ENCODE data around the gene GRM7.
"Not testable (repeated sequence)": the region's sequence is repeated elsewhere in the genome, so short reads cannot be mapped to it uniquely, and the experiment has no call there.

The GRM7 gene

GRCh38 chr3:6860954-6861624 lies at the start of gene GRM7:
TSS of gene GRM7 (plus strand) at chr3:6861115.
- DNase-seq (ENCODE audit: low read depth in 1 of 2, low spot score in 1 of 2), result no peak

- no peak for DNase-seq (ENCODE audit: low read depth in 1 of 2, low spot score in 1 of 2)
Observed at GRCh38 chr3:6821411-6821810, 39.5 kb upstream of the GRM7 start.

GRCh38 chr3:6825524-6825923 lies 35.4 kb upstream of the GRM7 start:
- DNase-seq (ENCODE audit: low read depth in 1 of 2, low spot score in 1 of 2), result no peak

DNA sequence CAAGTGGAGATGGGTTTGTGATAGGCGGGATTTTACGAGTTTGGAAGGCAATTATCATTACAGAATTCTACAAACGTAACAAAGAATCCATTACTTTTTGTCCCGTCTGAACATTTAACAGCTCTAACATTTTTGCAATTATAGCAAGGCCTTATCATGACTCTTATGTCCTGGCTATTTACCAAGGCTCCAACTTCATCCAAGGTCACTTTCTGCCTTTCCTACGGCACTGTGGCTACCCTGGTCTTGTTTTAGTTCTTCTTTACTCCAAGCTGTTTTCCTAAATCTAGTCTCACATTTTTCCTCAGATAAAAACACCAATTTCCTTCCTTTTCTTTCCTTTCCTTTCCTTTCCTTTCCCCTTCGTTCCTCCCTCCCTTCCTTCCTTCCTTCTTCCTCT lies 33.5 kb upstream of the GRM7 start:
- DNase-seq (ENCODE audit: low read depth in 1 of 2, low spot score in 1 of 2), result no peak

DNA sequence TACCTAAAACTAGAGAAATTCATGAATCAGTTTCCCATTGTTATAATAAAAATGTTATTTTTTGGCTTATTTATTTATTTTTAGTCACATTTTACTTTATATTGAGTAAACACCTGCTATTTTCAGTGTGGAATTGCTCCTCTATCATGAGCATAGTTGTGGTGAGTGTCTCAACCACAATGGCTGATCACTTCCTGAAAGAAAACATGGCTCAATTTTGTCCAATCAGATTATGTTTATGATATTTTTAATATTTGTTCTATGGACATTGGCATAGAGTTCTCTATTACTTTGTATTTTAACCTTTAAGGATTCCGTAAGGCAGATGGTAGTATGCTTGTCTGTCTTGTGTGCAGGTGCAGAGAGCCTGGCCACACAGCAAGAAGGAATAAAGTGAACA lies 16.2 kb upstream of the GRM7 start:
- DNase-seq (ENCODE audit: low read depth in 1 of 2, low spot score in 1 of 2), result no peak

- DNase-seq (ENCODE audit: low read depth in 1 of 2, low spot score in 1 of 2), result no peak
Observed at GRCh38 chr3:6854184-6854583, 6.7 kb upstream of the GRM7 start.

DNA sequence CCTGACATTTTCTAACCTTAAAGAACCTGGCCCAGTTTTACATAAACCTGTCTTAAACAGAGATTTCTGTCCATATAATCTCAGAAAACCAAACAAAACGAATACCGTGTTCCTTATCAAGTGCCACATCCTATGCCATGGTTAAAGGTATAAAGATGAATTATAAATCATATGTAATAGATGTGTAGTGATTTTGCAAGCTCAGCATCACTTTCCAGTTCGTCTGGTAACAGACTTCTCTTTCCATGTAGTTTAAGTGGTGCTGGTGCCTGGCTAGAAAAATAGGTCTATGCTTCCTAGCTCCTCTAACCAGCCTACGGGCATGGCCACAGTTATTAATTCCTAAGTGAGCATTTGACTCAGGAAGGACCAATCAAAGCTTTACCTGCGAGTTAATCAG lies 3.4 kb upstream of the GRM7 start:
- no peak for DNase-seq (ENCODE audit: low read depth in 1 of 2, low spot score in 1 of 2)

- no peak for DNase-seq (ENCODE audit: low read depth in 1 of 2, low spot score in 1 of 2)
Observed at GRCh38 chr3:6860149-6860953, 564 bp upstream of the GRM7 start.

GRCh38 chr3:6861625-6862000 lies 698 bp downstream of the GRM7 start:
- no peak for DNase-seq (ENCODE audit: low read depth in 1 of 2, low spot score in 1 of 2)

DNA sequence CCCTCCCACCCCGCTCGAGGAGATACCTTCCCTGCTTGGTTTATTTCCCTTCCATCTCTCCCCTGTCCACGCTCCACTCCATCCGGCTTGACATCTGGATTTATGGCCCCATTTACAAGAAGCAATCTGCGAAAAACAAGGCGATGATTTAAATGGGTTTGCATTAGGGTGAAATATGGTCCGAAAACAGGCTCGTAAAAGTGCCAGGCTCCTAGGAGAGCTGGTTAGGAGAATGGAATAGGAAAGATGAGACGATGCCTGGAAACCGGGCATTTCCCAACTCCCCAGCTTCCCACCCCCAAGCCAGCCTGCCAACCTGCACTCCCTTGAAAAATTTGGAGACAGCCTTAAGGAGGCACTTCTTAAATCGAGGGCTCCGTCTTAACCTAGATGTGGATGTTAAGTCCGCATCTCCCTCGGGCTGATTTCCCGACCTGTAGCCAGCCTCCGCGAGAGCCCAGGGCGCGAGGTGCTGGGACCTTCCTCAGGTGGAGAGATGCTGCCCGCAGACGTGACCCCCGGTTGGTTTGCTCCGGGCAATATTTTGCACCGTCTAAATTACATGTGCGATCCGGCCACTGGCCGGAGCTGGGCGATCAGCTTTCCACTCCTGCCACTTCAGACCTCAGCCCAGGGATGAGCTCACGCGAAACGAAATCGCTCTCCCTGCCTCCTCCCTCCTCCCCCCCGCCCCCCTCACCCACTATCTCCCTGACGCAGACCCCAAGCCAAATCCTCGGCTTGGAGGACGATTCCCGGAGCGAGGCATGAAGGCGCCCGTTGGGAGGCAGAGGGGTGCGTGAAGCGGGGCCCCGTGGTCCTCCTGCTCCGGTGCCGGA lies 1.3 kb downstream of the GRM7 start:
- no peak for DNase-seq (ENCODE audit: low read depth in 1 of 2, low spot score in 1 of 2)

DNA sequence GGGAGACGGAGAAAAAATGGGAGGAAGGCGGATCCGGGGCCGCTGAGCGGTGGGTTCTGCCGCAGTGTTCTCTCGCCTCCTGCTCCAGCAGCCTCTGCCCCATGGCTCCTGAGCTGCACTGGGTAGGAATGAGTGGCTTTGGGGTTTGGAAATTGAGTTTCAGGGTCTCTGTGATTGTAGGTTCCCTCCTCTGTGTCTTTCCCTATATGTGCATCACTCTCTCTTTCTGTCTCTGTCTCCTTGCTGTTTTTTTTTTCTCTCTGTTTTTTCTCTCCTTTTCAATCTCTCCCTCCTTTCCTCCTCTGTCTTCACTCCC lies 1.9 kb downstream of the GRM7 start:
- DNase-seq (ENCODE audit: low read depth in 1 of 2, low spot score in 1 of 2), result no peak

DNA sequence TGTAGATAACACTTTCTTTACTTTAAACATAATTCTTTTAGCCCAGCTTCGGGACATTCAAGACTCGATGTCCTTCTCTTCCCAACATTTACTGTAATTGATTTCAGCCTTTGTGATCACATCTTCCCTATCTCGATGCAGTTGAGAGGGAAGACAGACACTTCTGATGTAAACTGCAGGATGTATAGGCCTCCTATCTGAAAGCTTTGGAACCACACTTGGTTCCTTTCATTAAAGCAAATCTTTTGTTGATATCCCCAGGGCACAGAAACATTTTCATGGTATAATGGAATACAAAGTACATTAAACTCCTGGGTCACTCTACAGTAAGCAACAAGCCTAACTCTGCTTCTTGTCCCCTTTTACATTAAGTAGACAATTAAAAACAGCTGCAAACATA lies 6.4 kb downstream of the GRM7 start:
- no peak for DNase-seq (ENCODE audit: low read depth in 1 of 2, low spot score in 1 of 2)

GRCh38 chr3:6878731-6879130 lies 17.8 kb downstream of the GRM7 start:
- DNase-seq (ENCODE audit: low read depth in 1 of 2, low spot score in 1 of 2), result no peak

- DNase-seq (ENCODE audit: low read depth in 1 of 2, low spot score in 1 of 2), result no peak
Observed at GRCh38 chr3:6912240-6912639, 51.3 kb downstream of the GRM7 start.

GRCh38 chr3:6915898-6916297 lies 55.0 kb downstream of the GRM7 start:
- DNase-seq (ENCODE audit: low read depth in 1 of 2, low spot score in 1 of 2), result no peak

GRCh38 chr3:6921066-6921465 lies 60.2 kb downstream of the GRM7 start:
- DNase-seq (ENCODE audit: low read depth in 1 of 2, low spot score in 1 of 2), result no peak

DNA sequence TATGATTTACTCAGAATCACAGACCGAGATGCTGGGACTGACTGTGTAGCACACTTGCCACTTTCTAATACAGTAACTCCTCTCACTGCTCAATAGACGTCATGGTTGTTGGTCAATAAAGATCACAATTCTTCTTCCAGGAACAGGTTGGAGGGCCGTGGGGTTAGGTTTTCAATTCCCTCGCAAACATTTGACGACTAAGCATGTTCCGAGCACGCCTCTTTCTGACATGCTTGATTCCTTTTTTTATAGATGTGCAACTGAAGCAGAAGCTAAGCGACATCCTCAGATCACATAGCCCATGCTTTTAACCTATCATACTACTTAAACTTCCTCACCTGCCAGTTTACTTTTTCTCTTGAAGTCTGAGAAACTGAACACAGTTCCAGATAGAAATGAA lies 61.0 kb downstream of the GRM7 start:
- DNase-seq (ENCODE audit: low read depth in 1 of 2, low spot score in 1 of 2), result no peak

DNA sequence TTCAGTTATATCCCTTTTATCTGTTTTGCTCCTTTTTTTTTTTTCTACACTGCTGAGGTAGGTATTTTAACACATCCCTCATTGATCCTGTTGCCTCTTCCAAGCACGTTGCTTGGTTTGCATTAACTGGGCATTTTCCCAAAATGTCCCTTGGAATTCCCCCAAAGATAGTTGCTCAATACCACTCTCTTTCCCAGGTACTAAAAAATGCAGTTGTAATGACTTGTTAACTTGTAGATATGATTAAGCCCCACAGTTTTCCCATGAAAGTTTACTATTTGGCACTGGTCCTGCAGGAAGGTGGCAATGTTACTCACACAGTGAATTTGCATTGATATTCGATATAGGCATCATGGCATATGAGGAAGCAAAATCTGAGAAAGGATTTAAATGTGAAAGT lies 67.1 kb downstream of the GRM7 start:
- DNase-seq (ENCODE audit: low read depth in 1 of 2, low spot score in 1 of 2), result no peak

GRCh38 chr3:6929918-6930317 lies 69.0 kb downstream of the GRM7 start:
- DNase-seq (ENCODE audit: low read depth in 1 of 2, low spot score in 1 of 2), result no peak

DNA sequence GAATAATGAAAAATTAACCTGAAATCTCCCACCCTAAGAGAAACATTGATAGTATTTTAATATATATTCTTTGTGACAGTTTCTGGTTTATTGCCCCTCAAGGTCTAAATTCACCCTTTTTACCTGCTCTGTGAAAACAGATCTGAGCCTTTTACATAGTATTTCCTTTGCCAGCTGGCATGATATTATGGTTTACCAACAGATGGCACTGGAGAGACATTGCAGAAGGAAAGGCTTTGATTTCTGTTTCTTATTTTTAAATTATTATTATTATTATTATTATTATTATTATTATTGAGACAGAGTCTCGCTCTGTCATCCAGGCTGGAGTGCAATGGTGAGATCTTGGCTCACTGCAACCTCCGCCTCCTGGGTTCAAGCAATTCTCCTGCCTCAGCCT lies 74.5 kb downstream of the GRM7 start:
- not testable (repeated sequence) for DNase-seq (ENCODE audit: low read depth in 1 of 2, low spot score in 1 of 2)

DNA sequence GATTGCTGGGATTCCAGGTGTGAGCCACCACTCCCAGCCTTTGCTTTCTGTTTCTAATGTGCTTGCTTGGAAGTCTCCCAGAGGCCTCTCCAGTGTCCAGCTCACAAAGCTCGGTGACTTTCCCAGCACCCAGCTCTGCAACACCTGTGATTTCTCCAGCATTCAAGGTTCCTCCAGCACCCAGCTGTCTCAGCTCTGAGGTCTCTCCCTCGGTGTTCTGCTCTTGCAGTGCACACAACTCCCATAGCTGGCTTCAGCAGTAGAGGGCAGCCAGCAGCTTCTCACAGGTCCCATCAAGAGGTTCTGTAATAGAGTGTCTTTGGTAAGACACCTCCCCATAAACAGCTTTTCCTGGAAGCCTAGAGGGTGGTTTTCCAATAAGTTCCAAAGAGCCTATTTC lies 75.1 kb downstream of the GRM7 start:
- no peak for DNase-seq (ENCODE audit: low read depth in 1 of 2, low spot score in 1 of 2)

DNA sequence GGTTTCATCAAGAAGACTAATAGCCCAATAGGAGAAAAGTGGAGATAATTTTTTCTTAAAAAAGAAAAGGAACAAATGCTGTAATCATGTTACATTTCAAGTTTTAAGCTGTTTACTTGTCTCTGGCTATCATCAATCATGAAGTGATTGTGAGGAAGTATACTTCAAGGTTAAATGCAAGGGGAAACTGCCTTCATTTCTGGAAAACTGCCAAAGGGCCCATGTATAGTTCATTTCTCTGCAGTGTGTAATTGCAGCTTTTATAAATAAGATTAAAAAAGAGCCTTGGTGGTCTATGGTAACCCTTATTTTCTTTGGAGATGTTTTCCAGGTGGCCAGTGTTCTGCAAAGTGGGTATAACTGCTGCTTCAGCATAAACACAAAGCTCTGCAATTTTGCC lies 101.9 kb downstream of the GRM7 start:
- DNase-seq (ENCODE audit: low read depth in 1 of 2, low spot score in 1 of 2), result no peak

Measured in stimulated activated CD4-positive, alpha-beta T cell treated with anti-CD3 and anti-CD28 coated beads, Interleukin-15, amount 100 ng/mL, for 1 hour (primary cell).